ENCODE data around the gene CTSC. TPM values are rescaled to one million over a fixed set of nuclear protein-coding genes. Genes with fewer than 3 reads are reported as not detected.

Gene CTSC
- total RNA-seq, 4 donors from 2014 or later, result 38.5 to 167 (median 109) TPM

DNA sequence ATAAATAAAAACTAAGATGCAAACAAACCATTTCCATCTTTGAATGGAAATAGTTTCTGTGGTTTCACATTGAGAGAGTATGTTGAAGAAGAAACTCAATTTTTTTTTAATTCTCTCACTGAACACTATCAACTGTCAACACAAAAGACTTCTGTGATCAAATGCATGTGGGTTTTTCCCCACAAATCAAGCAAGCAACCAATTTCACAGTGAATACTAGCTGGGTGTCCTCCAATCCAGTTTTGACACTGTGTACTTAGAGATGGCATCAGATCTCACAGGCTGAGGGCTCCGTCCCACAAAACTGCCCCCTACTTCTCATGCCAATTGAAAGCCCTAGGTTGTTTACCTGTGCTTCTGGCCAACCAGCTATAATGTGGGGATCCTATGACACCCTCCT lies 34.5 kb downstream of the CTSC start:
- intact Hi-C loops (cut with DNase I), result no loop called here
- Histone ChIP-seq H3K36me3 (peaks cover 0 to 50% (median 4%) of the 10 kb centered on the region in 3 donors), H3K4me1 (peaks cover 0 to 6% (median 6%) of the 10 kb centered on the region in 3 donors), H3K4me3 (no peak overlapping the region), H3K9me3 (no peaks in the 10 kb centered on the region), H3K27me3 (no peaks in the 10 kb centered on the region), H3K27ac (no peak overlapping the region)
- DNase-seq, result no peak
- TF ChIP-seq, protein P1, sequence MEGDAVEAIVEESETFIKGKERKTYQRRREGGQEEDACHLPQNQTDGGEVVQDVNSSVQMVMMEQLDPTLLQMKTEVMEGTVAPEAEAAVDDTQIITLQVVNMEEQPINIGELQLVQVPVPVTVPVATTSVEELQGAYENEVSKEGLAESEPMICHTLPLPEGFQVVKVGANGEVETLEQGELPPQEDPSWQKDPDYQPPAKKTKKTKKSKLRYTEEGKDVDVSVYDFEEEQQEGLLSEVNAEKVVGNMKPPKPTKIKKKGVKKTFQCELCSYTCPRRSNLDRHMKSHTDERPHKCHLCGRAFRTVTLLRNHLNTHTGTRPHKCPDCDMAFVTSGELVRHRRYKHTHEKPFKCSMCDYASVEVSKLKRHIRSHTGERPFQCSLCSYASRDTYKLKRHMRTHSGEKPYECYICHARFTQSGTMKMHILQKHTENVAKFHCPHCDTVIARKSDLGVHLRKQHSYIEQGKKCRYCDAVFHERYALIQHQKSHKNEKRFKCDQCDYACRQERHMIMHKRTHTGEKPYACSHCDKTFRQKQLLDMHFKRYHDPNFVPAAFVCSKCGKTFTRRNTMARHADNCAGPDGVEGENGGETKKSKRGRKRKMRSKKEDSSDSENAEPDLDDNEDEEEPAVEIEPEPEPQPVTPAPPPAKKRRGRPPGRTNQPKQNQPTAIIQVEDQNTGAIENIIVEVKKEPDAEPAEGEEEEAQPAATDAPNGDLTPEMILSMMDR (IDR thresholded peaks at IDR 0.05), result no peak
- TF ChIP-seq POLR2A (IDR thresholded peaks at IDR 0.05), result no peak
- WGBS, 2 donors, result 67 to 83% methylated on average over 1 of the region's 1 CpG

DNA sequence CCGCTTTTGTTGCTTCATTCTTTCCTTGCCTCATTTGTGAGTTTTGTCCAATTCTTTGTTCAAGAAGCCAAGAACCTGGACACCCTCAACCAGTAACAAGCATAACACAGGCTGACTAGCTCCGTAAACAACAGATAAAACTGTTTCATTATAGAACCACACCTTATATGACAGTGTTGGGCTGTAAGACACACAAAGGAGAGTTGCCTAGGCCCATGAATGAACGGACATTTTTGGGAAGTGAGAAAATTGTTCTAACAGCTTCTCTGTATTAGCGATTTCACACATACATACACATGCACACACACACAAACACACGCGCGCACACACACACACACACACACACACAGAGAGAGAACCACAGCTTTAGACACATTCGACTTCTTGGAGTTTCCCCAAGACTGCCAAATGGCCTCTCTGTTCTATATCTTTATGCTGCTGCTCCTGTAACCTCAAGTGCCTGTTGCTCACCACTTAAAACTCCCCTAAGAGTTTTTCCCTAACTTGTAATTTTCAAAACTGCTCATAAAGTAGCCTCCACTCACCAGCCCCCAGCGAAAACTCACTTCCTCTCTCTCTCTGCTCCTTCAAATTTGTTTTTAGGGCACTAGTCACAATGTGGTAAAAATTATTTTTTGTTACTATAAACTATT lies 35.9 kb downstream of the CTSC start:
- intact Hi-C loops (cut with DNase I), result no loop called here

DNA sequence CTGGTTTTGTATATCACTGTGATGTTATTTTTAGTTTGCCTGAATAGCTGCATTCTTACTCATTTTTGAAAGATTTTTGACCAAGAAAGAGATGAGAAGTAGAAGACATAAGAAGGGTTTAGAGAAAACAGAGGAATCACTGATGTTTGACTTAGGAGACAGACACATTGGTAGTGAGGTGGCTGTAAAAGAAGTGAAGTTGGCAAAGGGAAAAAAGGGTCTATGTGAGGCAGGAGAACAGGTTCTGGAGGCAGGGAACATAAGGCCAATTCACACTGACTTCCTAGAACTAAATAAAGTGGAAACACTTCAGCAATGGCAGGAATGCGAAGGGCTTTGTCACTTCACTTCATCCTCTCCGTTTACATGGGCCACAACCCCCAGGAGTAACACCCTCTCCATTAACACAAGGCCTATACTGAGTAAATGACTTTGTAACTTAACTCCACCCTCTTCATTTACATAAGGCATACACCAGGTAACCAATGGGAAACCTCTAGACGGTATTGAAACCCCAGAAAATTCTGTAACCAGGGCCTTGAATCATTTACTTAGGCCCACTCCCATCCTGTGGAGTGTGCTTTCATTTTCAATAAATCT lies 36.5 kb downstream of the CTSC start:
- intact Hi-C loops (cut with DNase I), result no loop called here
- H3K27me3 ChIP-seq, result no peaks in the 10 kb centered on the region
- H3K9me3 ChIP-seq, result no peaks in the 10 kb centered on the region
- DNase-seq, result no peak
- H3K4me1 ChIP-seq, result peaks cover 0 to 14% (median 11%) of the 10 kb centered on the region in 3 donors
- H3K36me3 ChIP-seq, result peaks cover 2 to 30% (median 4%) of the 10 kb centered on the region in 3 donors
- TF ChIP-seq, protein P1 (IDR thresholded peaks at IDR 0.05), result no peak
- TF ChIP-seq POLR2A (IDR thresholded peaks at IDR 0.05), result no peak
- H3K27ac ChIP-seq, result no peak overlapping the region
- 74 to 87% methylated on average over 3 of the region's 3 CpGs for WGBS, 2 donors
- H3K4me3 ChIP-seq, result no peak overlapping the region

More for the DNA sequence above, 35.9 kb downstream of the CTSC start:
- no peak for TF ChIP-seq POLR2A (IDR thresholded peaks at IDR 0.05)
- TF ChIP-seq, protein P1 (IDR thresholded peaks at IDR 0.05), result no peak
- H3K27me3 ChIP-seq, result no peaks in the 10 kb centered on the region
- 66 to 77% methylated on average over 9 of the region's 9 CpGs for WGBS, 2 donors
- DNase-seq, result no peak
- H3K27ac ChIP-seq, result no peak overlapping the region
- no peaks in the 10 kb centered on the region for H3K9me3 ChIP-seq
- H3K4me1 ChIP-seq, result peaks cover 0 to 14% (median 11%) of the 10 kb centered on the region in 3 donors
- no peak overlapping the region for H3K4me3 ChIP-seq
- peaks cover 0 to 37% (median 4%) of the 10 kb centered on the region in 3 donors for H3K36me3 ChIP-seq

DNA sequence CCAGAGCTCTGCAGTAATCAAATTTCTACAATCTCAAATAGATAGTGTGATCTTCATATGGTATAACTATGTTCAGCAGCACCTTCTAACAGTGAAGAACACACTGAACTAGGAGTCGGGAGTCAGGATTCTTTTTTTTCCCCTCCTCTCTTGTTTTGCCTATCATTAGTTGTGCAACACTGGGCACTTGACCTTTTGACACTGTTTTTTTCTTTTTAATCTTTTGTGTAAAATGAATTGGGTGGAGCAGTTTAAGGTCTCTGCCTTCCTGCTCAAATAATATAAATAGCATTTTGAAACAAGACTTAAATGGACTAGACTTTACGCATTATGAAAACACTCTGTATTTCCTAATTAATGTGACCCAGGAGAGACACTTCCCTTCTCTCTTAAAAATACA lies 39.7 kb downstream of the CTSC start:
- intact Hi-C loops (cut with DNase I), result no loop called here
- 47 to 55% methylated on average over 2 of the region's 2 CpGs for WGBS, 2 donors
- Histone ChIP-seq H3K4me1 (peaks cover 0 to 16% (median 11%) of the 10 kb centered on the region in 3 donors), H3K9me3 (no peaks in the 10 kb centered on the region), H3K27ac (peak overlapping the region in 1 of 4 donors; percentile 9), H3K36me3 (peaks cover 0 to 23% (median 5%) of the 10 kb centered on the region in 3 donors), H3K27me3 (no peaks in the 10 kb centered on the region), H3K4me3 (no peak overlapping the region)
- no peak for TF ChIP-seq POLR2A (IDR thresholded peaks at IDR 0.05)
- TF ChIP-seq, protein P1 (IDR thresholded peaks at IDR 0.05), result no peak
- no peak for DNase-seq

DNA sequence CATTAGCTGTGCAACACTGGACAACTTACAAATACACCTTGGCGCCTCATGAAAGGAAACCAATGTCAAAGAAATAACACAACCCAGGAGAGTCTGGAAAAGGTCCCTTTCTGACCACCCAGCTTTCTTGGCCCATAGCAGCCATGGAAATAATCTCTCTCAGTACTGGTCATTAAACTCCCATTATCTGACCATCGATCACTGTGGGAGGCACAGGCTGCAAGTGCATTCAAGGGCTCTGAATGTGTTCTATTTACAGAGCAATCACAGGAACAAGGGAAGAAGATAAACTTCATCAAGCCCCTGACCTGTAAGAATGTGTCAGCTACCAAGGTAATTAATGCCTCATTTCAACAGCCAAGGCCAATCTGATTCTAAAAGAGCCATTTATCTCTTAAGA lies 40.1 kb downstream of the CTSC start:
- intact Hi-C loops (cut with DNase I), result no loop called here
- WGBS, 2 donors, result 42 to 85% methylated on average over 1 to 2 of the region's 2 CpGs
- peaks cover 0 to 21% (median 15%) of the 10 kb centered on the region in 3 donors for H3K4me1 ChIP-seq
- no peaks in the 10 kb centered on the region for H3K27me3 ChIP-seq
- no peak overlapping the region for H3K4me3 ChIP-seq
- H3K9me3 ChIP-seq, result no peaks in the 10 kb centered on the region
- no peak for TF ChIP-seq POLR2A (IDR thresholded peaks at IDR 0.05)
- TF ChIP-seq, protein P1 (IDR thresholded peaks at IDR 0.05), result no peak
- no peak overlapping the region for H3K27ac ChIP-seq
- no peak for DNase-seq
- H3K36me3 ChIP-seq, result peaks cover 0 to 21% (median 5%) of the 10 kb centered on the region in 3 donors
